ENCODE measurements around the gene EGLN1.

Gene EGLN1

DNA sequence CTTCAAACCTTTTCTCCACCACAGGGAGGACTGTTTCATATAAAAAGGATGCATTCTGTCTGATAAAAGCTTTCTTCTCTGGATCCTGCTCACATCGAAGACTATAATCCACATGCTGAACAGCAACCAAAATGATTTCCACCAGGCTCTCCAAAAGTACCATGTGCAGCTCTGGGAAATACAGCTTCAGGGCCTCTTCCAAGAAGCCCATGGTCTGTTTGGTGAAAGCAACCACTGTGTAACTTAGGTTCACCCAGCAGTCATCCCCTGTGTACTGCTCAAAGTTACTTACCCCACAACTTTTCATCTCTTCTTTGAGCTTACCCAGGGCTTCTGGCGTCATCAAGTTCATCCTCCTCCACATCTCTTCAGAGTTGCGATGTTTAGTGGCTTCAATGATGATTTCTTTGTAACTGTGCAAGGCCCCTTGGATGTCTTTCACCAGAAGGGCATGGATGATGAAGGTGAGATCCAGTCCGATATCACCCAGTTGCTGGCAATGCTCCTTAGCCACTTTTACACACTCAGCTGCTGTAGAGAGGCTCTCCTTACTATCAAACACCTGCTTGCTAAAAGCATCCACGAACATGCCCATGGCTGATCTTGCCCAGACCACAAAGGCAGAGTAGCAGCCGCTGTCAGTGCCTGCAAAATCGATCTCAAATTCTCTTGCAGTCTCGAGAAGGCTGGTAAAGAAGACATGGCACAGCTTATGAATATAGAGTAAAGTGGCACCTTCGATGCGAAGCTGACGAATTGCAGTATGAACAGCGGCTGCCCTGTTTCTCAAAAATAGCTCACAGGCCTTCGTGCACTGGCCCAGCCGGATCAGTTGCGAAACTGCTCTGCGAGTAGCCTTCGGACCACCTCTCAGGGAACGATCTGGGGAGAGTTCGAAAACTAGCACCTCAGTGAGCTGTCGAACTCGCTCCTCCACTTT lies 86.2 kb downstream of the EGLN1 start:
- no peak overlapping the region for H3K27ac Mint-ChIP-seq
- H3K9me3 Mint-ChIP-seq: no peaks in the 10 kb centered on the region
- TF ChIP-seq, protein P1, sequence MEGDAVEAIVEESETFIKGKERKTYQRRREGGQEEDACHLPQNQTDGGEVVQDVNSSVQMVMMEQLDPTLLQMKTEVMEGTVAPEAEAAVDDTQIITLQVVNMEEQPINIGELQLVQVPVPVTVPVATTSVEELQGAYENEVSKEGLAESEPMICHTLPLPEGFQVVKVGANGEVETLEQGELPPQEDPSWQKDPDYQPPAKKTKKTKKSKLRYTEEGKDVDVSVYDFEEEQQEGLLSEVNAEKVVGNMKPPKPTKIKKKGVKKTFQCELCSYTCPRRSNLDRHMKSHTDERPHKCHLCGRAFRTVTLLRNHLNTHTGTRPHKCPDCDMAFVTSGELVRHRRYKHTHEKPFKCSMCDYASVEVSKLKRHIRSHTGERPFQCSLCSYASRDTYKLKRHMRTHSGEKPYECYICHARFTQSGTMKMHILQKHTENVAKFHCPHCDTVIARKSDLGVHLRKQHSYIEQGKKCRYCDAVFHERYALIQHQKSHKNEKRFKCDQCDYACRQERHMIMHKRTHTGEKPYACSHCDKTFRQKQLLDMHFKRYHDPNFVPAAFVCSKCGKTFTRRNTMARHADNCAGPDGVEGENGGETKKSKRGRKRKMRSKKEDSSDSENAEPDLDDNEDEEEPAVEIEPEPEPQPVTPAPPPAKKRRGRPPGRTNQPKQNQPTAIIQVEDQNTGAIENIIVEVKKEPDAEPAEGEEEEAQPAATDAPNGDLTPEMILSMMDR (IDR thresholded peaks at IDR 0.05): no peak
- H3K36me3 Mint-ChIP-seq (ENCODE audit: low read depth): peaks cover 30% of the 10 kb centered on the region
- no peak for DNase-seq
- peaks cover 61% of the 10 kb centered on the region for H3K4me1 Mint-ChIP-seq
- H3K4me3 Mint-ChIP-seq: peak overlapping the region; percentile 98
- peaks cover 5% of the 10 kb centered on the region for H3K27me3 Mint-ChIP-seq (ENCODE audit: low read depth, poor library complexity)

DNA sequence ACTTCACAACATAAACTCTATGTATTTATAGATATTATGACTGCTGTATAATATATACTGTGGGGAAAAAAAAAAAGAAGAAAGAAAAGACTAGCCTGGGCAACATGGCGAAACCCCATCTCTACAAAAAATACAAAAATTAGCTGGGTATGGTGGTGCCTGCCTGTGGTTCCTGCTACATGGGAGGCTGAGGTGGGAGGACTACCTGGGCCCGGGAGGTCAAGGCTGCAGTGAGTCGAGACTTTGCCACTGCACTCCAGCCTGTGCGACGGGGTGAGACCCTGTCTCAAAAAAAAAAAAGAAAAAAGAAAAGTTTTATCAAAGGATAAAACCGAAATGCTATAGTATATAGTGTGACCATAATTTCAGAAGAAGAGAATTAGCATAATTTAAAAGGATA lies 87.1 kb downstream of the EGLN1 start:
- TF ChIP-seq, protein P1 (IDR thresholded peaks at IDR 0.05): no peak

DNA sequence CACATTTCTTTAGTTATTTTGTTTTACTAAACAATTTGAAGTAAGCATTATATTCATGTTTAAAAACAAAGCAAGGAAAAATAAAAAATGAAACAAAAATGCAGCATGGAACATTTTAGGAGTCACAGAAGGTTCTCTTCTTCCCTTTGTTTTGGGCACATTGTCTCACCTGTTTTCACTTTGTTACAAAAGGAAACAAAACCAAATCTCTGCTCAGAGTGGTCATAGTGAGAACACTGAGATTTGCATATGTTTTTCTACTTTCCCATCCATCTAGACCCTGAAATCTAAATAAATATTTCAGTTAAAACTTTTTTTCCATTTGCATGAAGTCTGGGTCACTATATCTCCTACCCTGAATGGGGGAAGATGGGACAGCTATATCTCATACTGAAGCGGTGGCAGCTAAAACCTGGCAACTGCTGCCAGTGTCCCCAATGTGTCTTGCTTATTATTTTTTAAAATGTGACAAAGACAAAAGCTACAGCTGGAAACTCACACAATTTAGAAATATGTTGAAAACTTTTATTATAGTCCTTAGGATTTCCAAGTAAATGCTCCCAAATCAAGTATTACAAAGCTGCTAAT lies 87.9 kb downstream of the EGLN1 start:
- H3K27ac Mint-ChIP-seq: no peak overlapping the region
- peaks cover 18% of the 10 kb centered on the region for H3K36me3 Mint-ChIP-seq (ENCODE audit: low read depth)
- H3K4me3 Mint-ChIP-seq: peak overlapping the region; percentile 79
- no peak for DNase-seq
- peaks cover 54% of the 10 kb centered on the region for H3K4me1 Mint-ChIP-seq
- H3K9me3 Mint-ChIP-seq: no peaks in the 10 kb centered on the region
- peaks cover 5% of the 10 kb centered on the region for H3K27me3 Mint-ChIP-seq (ENCODE audit: low read depth, poor library complexity)
- TF ChIP-seq, protein P1 (IDR thresholded peaks at IDR 0.05): no peak

More for the DNA sequence above, 87.1 kb downstream of the EGLN1 start:
- peaks cover 61% of the 10 kb centered on the region for H3K4me1 Mint-ChIP-seq
- H3K36me3 Mint-ChIP-seq (ENCODE audit: low read depth): peaks cover 24% of the 10 kb centered on the region
- H3K9me3 Mint-ChIP-seq: no peaks in the 10 kb centered on the region
- H3K4me3 Mint-ChIP-seq: peak overlapping the region; percentile 79
- no peak for DNase-seq
- H3K27ac Mint-ChIP-seq: no peak overlapping the region
- H3K27me3 Mint-ChIP-seq (ENCODE audit: low read depth, poor library complexity): peaks cover 5% of the 10 kb centered on the region

- no peaks in the 10 kb centered on the region for H3K9me3 Mint-ChIP-seq
- TF ChIP-seq, protein P1 (IDR thresholded peaks at IDR 0.05): no peak
- peaks cover 17% of the 10 kb centered on the region for H3K36me3 Mint-ChIP-seq (ENCODE audit: low read depth)
- no peak overlapping the region for H3K27ac Mint-ChIP-seq
- H3K27me3 Mint-ChIP-seq (ENCODE audit: low read depth, poor library complexity): peaks cover 2% of the 10 kb centered on the region
- H3K4me1 Mint-ChIP-seq: peaks cover 45% of the 10 kb centered on the region
- DNase-seq: no peak
- H3K4me3 Mint-ChIP-seq: peak overlapping the region; percentile 31
Observed at GRCh38 chr1:231332761-231333160, 89.3 kb downstream of the EGLN1 start.

DNA sequence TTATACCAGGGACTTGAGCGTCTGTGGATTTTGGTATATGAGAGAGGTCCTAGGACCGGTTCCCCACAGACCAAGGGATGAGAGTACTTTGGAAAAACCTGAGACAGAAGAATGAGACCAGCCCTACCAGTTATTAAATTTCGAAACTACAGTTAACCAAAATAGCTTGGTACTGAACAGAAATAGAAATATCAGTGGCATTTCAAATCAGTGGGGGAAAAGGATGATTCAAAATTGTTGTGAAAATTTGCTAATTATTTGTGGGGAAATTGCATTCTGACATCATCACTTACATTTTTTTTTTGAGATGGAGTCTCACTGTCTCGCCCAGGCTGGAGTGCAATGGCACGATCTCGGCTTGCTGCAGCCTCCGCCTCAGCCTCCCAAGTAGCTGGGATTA lies 92.6 kb downstream of the EGLN1 start:
- no peak overlapping the region for H3K27ac Mint-ChIP-seq

More for the DNA sequence above, 92.6 kb downstream of the EGLN1 start:
- TF ChIP-seq, protein P1 (IDR thresholded peaks at IDR 0.05): no peak
- Mint-ChIP-seq H3K4me3 (no peak overlapping the region), H3K9me3 (no peaks in the 10 kb centered on the region), H3K27me3 (ENCODE audit: low read depth, poor library complexity) (no peaks in the 10 kb centered on the region), H3K36me3 (ENCODE audit: low read depth) (peaks cover 4% of the 10 kb centered on the region), H3K4me1 (peaks cover 20% of the 10 kb centered on the region)
- no peak for DNase-seq
